Stromal cell of bone marrow (primary cell): ENCODE measurements around the gene TRAPPC5.

ENCODE experiments used
- DNase-seq: peaks from one replicate; pipeline ENCODE4 v3.0.0-alpha.2; 2012; ENCODE audit warnings: low read depth

Gene TRAPPC5

DNA sequence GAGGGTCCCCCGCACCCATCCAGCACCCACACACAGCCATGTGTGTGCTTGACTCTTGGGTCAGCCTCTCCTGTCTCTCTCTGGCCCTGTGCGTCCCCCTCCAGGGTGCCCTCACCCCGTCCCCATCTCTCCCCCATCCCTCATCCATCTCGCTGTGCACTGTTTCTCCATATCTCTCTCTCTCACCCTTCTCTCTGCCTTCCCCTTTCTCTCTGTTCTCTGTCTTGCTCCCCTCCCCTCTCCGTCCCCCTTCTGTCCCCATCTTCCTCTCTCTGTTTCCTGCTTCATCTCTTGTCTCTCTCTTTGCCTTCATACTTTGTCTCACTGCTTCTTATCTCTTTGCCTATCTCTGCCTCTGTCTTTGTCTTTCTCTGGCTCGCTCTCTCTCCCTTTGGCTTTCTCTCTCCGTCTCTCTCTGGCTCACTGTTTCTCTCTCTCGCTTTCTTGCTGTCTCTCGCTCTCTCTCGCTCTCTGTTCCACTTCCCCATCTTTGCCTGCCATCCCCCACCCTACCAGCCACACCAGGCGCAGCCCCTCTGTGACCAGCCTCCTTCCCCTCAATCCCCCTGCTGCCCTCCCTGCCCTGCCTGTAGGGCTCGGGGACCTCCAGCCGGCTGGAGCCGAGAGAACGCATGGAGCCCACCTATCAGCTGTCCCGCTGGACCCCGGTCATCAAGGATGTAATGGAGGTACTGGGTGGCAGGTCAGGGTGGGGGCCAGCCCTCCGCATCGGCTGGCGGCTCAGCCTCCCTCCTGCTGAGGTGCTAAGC, 34.8 kb upstream of the TRAPPC5 start:
- DNase-seq = no peak

- no peak for DNase-seq
Observed at GRCh38 chr19:7646426-7646700, 34.3 kb upstream of the TRAPPC5 start.

DNA sequence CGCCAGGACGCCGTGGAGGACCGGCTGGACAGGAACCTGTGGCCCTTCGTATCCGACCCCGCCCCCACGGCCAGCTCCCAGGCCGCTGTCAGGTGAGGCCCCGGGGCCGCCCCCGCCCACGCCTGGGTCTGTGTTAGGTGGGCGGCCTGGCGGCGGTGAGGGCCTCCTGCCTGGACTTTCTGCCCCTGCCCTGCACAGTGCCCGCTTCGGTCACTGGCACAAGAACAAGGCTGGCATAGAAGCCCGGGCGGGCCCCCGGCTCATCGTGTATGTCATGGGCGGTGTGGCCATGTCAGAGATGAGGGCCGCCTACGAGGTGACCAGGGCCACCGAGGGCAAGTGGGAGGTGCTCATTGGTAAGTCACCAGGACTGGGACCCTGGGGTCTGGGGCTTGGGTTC, 33.5 kb upstream of the TRAPPC5 start:
- DNase-seq = no peak

DNA sequence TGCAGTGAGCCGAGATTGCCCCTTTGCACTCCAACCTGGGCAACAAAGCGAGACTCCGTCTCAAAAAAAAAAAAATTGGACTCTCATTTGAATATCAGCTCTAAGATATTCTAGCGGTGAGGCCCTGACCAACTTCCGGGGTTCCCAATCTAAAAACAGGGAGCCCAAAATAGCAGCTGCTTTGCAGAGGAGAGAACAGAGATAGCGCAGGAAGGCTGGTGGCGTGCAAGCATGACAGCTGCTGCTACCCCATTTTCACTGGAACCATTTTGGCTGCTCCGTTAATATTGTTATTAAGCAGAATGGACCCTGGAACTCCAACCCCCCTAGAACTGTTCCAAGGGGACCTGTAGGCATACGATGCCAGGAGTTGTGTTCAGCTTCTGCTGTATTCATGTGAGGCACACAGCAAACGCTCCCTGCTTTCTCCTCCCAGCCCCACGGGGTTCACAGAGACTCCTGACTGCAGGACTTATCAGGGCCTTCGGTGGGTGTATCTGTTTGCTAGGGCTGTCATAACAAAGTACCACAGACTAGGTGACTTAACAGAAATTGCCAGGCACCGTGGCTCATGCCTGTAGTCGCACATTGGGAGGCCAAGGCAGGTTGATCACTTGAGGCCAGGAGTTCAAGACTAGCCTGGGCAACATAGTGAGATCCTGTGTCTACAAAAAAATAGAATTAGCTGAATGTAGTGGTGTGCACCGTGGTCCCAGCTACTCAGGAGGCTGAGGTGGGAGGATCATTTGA, 32.2 kb upstream of the TRAPPC5 start:
- no peak for DNase-seq

DNA sequence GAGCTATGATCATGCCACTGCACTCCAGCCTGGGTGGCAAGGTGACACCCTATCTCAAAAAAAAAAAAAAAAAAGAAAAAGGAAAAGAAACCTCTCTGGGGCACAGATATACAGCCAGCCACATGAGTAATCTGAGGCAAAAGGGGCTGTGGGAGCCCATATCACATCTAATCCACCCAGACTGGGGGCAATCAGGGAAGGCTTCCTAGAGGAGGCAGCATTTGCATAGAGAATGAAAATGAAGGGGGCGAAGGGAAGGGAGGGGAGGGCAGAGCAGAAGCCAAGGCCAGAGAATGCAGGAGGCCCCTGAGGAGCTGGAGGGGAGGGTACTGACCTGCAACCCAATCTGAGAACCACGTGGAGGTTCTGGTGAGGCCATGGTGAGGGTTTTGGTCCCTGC, 30.5 kb upstream of the TRAPPC5 start:
- DNase-seq = no peak

- DNase-seq = peak; percentile 42
Observed at GRCh38 chr19:7652061-7652641, 28.5 kb upstream of the TRAPPC5 start.

- no peak for DNase-seq
Observed at GRCh38 chr19:7654401-7654800, 26.2 kb upstream of the TRAPPC5 start.

DNA sequence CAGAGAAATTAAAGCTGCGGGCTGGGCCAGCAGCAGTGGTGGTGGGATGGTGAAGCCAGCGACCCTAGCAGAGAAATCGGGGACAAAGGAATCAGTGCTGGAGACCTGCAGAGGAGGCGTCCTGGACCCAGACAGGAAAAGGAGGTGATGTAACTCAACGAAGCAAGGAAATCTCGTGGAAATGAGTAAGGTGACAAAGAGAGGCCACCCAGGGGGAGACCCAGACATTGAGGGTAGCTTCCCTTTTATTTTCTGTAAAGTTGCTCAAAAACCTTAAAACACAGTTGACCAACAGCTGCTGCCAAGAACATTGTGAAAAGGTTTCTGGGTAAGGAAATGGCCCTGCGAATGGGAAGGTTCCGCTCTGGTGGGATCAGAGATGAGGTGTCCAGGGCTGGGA, 25.1 kb upstream of the TRAPPC5 start:
- no peak for DNase-seq

DNA sequence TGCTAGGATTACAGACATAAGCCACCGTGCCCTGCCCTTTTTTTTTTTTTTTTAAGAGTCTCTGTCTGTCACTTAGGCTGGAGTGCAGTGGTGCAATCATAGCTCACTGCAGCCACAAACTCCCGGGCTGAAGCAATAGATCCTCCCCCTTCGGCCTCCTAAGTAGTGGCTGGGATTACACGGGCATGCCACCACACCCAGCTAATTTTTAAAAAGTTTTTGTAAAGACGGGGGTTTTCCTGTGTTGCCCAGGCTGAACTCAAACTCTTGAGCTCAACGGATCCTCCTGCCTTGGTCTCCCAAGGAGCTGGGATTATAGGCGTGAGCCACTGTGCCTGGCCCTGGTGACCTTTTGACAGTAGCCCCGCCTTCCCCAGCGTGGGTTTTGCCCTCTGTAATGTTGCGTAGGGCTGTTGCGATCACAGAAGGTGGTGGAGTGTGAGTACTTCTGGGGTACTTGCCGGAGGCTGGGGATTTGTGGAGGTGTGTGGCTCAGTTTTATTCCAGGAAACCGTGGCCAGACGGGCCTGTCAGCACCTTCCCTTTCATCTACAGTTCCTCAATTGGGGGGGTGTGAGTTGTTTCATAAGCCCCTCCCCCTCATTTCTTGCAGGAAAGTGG, 23.4 kb upstream of the TRAPPC5 start:
- DNase-seq = no peak

GRCh38 chr19:7658219-7658686, 22.4 kb upstream of the TRAPPC5 start:
- DNase-seq = no peak

DNA sequence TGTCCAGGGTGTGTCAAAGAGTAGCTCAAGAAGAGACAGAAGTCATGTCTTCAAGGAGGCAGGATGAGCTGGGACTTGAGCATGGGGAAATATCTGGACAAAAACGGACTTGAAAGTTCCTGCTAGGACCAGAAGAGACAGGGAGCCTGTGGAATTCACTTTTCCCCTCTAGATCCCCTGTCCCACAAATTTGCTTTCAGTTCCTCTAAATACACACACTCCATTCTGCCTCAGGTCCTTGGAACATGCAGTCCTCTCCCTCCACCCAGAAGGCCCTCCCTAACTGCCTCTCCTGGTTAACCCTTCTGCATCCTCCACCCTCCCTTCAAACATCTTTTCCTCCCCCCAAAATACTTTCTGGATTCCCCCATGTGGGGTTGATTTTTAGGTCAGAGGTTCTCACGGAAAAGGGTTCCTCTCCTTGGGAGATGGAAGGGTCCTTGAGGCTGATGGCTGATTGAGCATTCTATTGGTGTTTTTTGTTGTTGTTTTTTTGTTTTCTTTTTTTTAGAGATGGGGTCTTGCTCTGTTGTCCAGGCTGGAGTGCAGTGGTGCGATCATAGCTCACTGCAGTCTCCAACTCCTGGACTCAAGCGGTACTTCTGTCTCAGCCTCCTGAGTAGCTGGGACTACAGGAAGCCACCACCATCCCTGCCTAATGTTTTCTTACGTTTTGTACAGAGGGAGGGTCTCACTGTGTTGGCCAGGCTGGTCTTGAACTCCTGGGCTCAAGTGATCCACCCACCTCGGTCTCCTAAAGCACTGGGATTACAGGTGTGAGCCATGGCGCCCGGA, 18.7 kb upstream of the TRAPPC5 start:
- DNase-seq = no peak

DNA sequence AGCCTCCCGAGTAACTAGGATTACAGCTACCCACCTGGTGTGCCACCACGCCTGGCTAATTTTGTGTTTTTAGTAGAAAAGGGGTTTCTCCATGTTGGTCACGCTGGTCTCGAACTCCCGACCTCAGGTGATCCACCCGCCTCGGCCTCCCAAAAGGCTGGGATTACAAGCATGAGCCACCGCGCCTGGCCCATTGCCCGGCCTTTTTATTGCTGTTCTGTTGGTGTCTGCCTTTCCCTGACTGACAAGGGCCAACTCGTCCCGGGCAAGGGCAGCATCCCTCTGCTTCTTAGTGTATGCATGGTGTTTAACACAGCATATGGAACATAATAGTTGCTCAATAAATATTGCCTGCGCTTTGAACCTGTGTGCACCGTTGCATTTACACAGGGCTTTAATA, 18.0 kb upstream of the TRAPPC5 start:
- no peak for DNase-seq

GRCh38 chr19:7663706-7664105, 16.9 kb upstream of the TRAPPC5 start:
- no peak for DNase-seq

GRCh38 chr19:7665076-7665475, 15.6 kb upstream of the TRAPPC5 start:
- no peak for DNase-seq

GRCh38 chr19:7668842-7669241, 11.8 kb upstream of the TRAPPC5 start, which contains the start of gene RETN:
Gene RETN, plus strand, starts transcription at chr19:7669049. Its CDS starts 278 bp downstream, at chr19:7669327.
- no peak for DNase-seq

DNA sequence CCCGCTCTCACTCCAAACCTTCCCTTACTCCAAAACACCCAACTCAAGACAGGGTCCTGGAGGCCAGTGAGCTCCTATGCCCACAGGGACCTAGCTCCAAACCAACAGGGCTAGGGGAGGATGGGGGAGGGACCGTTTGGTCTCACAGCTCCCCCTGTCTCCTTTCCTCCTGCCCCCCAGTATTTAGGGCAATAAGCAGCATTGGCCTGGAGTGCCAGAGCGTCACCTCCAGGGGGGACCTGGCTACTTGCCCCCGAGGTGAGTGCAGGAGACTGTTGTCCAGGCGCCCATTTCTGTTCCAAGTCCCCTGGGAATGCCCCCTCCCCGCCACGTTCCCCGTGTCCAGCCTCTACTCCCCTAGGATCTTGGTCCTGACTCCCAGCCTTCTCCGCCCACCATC, 11.0 kb upstream of the TRAPPC5 start:
- no peak for DNase-seq

DNA sequence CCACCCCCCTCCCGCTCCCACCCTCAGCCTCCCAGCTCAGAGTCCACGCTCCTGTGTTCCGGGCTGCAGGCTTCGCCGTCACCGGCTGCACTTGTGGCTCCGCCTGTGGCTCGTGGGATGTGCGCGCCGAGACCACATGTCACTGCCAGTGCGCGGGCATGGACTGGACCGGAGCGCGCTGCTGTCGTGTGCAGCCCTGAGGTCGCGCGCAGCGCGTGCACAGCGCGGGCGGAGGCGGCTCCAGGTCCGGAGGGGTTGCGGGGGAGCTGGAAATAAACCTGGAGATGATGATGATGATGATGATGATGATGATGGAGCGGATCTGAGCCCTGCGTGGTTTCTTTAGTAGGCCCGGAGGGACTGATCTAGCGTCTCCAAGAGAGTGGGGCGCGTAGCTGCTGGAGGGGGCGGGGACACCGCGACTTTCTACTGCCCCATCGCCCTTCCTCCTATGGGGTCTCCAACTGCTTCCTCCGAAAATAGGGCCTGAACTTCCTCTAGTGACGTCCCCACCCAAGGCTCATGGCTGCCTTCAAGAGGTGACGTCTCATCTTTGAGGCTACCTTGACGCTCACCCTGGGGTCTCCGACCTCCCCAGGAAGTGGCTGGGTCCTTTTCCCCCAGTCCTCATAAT, 10.4 kb upstream of the TRAPPC5 start:
- DNase-seq = no peak

GRCh38 chr19:7670790-7671189, 9.8 kb upstream of the TRAPPC5 start:
- no peak for DNase-seq

GRCh38 chr19:7672522-7672921, 8.1 kb upstream of the TRAPPC5 start:
- no peak for DNase-seq

- no peak for DNase-seq
Observed at GRCh38 chr19:7674010-7675005, 6.3 kb upstream of the TRAPPC5 start.
